Prostate gland (tissue), 2 donors: ENCODE results near the gene KRT71.

Experiments
- POLR2A ChIP-seq: fragments of 450-650 bp; IDR thresholded peaks from one replicate; pipeline ENCODE4 v1.6.1; 2016; ENCODE audit warnings: antibody characterized with exemption, mild to moderate bottlenecking
- POLR2AphosphoS5 ChIP-seq: sonication (generic); formaldehyde crosslinking; IDR thresholded peaks from one replicate; pipeline ENCODE4 v1.6.1; 2017; ENCODE audit warnings: antibody characterized with exemption
- TF ChIP-seq, protein P1 (sequence below), 4 experiments: fragments of 200-600 bp in 2 of 4; fragments of 450-650 bp in 2 of 4; sonication (generic) in 2 of 4; IDR thresholded peaks; 1 replicate in 3 of 4; 2 replicates in 1 of 4; pipeline ENCODE4 v1.5.1; 2016 to 2019; ENCODE audit warnings: antibody characterized with exemption in 4 of 4, mild to moderate bottlenecking in 2 of 4, moderate library complexity in 2 of 4

DNA sequence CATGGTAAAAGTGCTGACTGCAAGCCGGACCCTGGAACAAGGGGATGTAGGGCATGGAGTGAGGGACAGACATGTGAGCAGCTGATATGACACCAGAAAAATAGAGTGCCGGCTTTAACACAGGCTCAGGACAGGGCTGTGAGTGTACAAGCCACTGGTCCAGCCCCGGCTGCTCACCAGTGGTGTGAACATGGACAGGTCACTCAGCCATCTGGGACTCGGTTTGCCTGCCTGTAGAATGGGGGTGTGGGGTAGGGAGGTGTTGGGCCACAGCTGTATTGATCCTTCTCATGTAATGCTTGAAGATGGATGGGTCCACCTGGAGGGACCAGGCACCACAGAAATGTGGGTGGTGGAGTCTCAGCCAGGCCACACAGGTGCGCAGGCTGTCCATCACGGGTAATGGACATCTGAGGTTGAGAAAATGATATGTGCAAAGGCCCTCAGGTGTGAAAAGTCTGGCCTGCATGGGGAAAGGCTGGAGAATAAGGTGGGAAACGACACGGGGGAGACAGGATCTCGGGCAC, 31.3 kb upstream of the KRT71 start:
- TF ChIP-seq POLR2A (no peak), POLR2AphosphoS5 (no peak)
- TF ChIP-seq, protein P1, sequence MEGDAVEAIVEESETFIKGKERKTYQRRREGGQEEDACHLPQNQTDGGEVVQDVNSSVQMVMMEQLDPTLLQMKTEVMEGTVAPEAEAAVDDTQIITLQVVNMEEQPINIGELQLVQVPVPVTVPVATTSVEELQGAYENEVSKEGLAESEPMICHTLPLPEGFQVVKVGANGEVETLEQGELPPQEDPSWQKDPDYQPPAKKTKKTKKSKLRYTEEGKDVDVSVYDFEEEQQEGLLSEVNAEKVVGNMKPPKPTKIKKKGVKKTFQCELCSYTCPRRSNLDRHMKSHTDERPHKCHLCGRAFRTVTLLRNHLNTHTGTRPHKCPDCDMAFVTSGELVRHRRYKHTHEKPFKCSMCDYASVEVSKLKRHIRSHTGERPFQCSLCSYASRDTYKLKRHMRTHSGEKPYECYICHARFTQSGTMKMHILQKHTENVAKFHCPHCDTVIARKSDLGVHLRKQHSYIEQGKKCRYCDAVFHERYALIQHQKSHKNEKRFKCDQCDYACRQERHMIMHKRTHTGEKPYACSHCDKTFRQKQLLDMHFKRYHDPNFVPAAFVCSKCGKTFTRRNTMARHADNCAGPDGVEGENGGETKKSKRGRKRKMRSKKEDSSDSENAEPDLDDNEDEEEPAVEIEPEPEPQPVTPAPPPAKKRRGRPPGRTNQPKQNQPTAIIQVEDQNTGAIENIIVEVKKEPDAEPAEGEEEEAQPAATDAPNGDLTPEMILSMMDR (IDR thresholded peaks at IDR 0.05) = no peak
